GM11168 (cell line): ENCODE measurements around the gene SRD5A1.

Experiments
- in situ Hi-C: fragments of 300-500 bp; cut with MboI; formaldehyde crosslinking; loops from one replicate; pipeline ENCODE4 v1.12.0; 2022; ENCODE audit warnings: low sequenced_read_pairs; ENCODE audit not compliant: unreplicated experiment

The SRD5A1 gene

GRCh38 chr5:6705959-6706358 lies 72.7 kb downstream of the SRD5A1 start:
- in situ Hi-C loops: no loop called here

GRCh38 chr5:6707852-6708251 lies 74.6 kb downstream of the SRD5A1 start:
- in situ Hi-C loops: no loop called here

DNA sequence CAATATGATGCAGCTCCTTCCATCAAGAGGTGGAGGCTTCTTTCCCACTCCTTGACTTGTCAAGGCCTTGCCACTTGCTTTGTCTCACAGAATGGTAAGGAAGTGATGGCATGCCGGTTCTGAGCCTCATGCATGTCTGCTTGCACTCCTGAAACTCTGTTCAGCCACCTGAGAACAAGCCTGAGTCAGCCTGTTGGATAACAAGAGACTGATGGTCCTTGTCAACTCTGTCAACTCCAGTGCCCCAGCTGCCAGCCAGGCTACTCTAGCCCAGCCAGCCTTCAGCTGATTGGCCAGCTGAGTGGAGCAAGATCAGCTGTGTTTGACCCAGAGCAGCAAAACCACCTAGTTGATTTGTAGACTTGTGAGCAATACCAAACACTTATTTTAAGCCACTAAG lies 75.6 kb downstream of the SRD5A1 start:
- in situ Hi-C loops: no loop called here

- in situ Hi-C loops: loop anchor here (10.0 kb wide), 1 partner anchor 75 kb away; the partner anchor contains the start of genes NSUN2 and SRD5A1
These were observed 76.8 kb downstream of the SRD5A1 start for GRCh38 chr5:6710070-6710469.

- in situ Hi-C loops: loop anchor here (10.0 kb wide), 1 partner anchor 76 kb away; the partner anchor contains the start of genes NSUN2 and SRD5A1
These were observed 77.5 kb downstream of the SRD5A1 start for GRCh38 chr5:6710551-6711318.

GRCh38 chr5:6711409-6712141 lies 78.3 kb downstream of the SRD5A1 start:
- in situ Hi-C loops: loop anchor here (10.0 kb wide), 1 partner anchor 77 kb away; the partner anchor contains the start of genes NSUN2 and SRD5A1

- in situ Hi-C loops: loop anchor here (10.0 kb wide), 1 partner anchor 77 kb away; the partner anchor contains the start of genes NSUN2 and SRD5A1
These were observed 78.9 kb downstream of the SRD5A1 start for GRCh38 chr5:6712142-6712576.

GRCh38 chr5:6712577-6713273 lies 79.5 kb downstream of the SRD5A1 start:
- in situ Hi-C loops: loop anchor here (10.0 kb wide), 1 partner anchor 78 kb away; the partner anchor contains the start of genes NSUN2 and SRD5A1

- in situ Hi-C loops: loop anchor here (10.0 kb wide), 1 partner anchor 79 kb away; the partner anchor contains the start of genes NSUN2 and SRD5A1
These were observed 80.3 kb downstream of the SRD5A1 start, which contains the start of gene TENT4A for GRCh38 chr5:6713274-6714225. TENT4A (plus strand) TSS chr5:6713432; CDS start chr5:6713984, 552 bp downstream.

- in situ Hi-C loops: loop anchor here (10.0 kb wide), 1 partner anchor 80 kb away; the partner anchor contains the start of genes NSUN2 and SRD5A1
These were observed 81.2 kb downstream of the SRD5A1 start for GRCh38 chr5:6714226-6715041.

GRCh38 chr5:6715271-6715670 lies 82.0 kb downstream of the SRD5A1 start:
- in situ Hi-C loops: loop anchor here (10.0 kb wide), 1 partner anchor 80 kb away; the partner anchor contains the start of genes NSUN2 and SRD5A1

GRCh38 chr5:6715758-6716628 lies 82.8 kb downstream of the SRD5A1 start:
- in situ Hi-C loops: loop anchor here (10.0 kb wide), 1 partner anchor 81 kb away; the partner anchor contains the start of genes NSUN2 and SRD5A1

GRCh38 chr5:6716629-6717149 lies 83.4 kb downstream of the SRD5A1 start:
- in situ Hi-C loops: loop anchor here (10.0 kb wide), 1 partner anchor 82 kb away; the partner anchor contains the start of genes NSUN2 and SRD5A1

GRCh38 chr5:6717247-6717646 lies 84.0 kb downstream of the SRD5A1 start:
- in situ Hi-C loops: loop anchor here (10.0 kb wide), 1 partner anchor 82 kb away; the partner anchor contains the start of genes NSUN2 and SRD5A1

GRCh38 chr5:6717687-6718086 lies 84.4 kb downstream of the SRD5A1 start:
- in situ Hi-C loops: loop anchor here (10.0 kb wide), 1 partner anchor 83 kb away; the partner anchor contains the start of genes NSUN2 and SRD5A1

DNA sequence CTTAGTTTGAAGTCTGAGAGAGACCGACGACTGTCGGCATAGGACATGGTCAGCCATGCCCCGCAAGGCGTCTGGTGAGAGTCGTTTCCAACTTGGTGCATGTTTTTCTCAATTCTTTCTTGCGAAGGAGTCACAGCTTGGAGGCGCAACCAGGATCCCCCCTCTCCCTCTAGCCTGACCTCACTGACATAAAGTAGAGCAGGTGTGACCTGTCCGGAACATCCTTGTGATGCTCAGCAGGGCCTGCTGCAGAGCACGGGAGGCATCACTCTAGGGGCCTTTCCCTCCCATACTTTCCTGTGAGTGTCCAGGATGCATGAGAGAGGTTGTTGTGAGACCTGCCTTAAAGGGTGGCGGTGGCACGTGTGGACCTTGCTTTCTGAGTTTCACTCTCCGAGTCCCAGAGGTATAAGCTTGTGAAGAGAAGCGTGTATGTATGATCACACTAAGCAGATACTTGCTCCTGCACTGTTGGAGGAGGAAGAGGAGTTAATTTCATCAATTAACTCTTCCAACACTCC lies 85.0 kb downstream of the SRD5A1 start:
- in situ Hi-C loops: loop anchor here (10.0 kb wide), 1 partner anchor 83 kb away; the partner anchor contains the start of genes NSUN2 and SRD5A1
